Right lobe of liver (tissue), 4 donors: ENCODE data around the gene ZW10.

ENCODE experiments used
- POLR2A ChIP-seq: fragments of 450-650 bp; IDR thresholded peaks from one replicate; pipeline ENCODE4 v1.6.1; 2017; ENCODE audit warnings: antibody characterized with exemption, mild to moderate bottlenecking
- TF ChIP-seq, protein P1 (sequence below), 4 donors: fragments of 200-600 bp in 3 of 4; fragments of 450-650 bp in 1 of 4; IDR thresholded peaks; one replicate each; pipeline versions ENCODE4 v1.5.1 to v1.8.0; 2016 to 2022; ENCODE audit warnings: antibody characterized with exemption in 4 of 4, mild to moderate bottlenecking in 2 of 4
- donor health status: DM: no; HTN: no; CAD: no.
- donor health status: DM: no; HTN: no; CAD: no.
- donor health status: DM: no; HTN: yes; CAD: no.

DNA sequence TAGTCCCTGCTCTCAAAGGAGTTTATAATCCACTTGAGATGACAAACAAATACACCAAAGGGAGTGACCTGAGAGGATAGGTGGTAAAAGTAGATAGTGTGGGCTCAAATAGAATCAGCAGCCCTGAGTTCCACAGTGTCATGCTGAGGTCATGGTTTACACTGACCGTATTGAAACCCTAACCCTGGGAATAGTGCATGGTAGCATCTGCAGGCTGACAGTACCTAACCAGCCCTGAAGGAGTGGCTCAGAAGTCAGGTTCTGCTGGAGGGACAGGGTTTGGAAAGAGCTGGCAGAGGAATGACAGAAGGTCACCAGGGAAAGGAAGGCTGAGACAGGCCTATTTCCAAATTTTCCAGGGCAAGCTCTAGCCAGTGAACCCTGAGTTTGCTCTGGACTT lies 58.2 kb downstream of the ZW10 start:
- no peak for TF ChIP-seq POLR2A
- TF ChIP-seq, protein P1, sequence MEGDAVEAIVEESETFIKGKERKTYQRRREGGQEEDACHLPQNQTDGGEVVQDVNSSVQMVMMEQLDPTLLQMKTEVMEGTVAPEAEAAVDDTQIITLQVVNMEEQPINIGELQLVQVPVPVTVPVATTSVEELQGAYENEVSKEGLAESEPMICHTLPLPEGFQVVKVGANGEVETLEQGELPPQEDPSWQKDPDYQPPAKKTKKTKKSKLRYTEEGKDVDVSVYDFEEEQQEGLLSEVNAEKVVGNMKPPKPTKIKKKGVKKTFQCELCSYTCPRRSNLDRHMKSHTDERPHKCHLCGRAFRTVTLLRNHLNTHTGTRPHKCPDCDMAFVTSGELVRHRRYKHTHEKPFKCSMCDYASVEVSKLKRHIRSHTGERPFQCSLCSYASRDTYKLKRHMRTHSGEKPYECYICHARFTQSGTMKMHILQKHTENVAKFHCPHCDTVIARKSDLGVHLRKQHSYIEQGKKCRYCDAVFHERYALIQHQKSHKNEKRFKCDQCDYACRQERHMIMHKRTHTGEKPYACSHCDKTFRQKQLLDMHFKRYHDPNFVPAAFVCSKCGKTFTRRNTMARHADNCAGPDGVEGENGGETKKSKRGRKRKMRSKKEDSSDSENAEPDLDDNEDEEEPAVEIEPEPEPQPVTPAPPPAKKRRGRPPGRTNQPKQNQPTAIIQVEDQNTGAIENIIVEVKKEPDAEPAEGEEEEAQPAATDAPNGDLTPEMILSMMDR (IDR thresholded peaks at IDR 0.05): no peak
